GM12878 (cell line): ENCODE measurements around the gene ASIP. TPM values are rescaled to one million over a fixed set of nuclear protein-coding genes. Genes with fewer than 3 reads are reported as not detected.

Experiments used
- ATAC-seq: fragments of 200-7000 bp; cut with Tn5 transposase; 3 replicates; pipeline ENCODE4 v1.9.1; 2020; ENCODE audit warnings: mild to moderate bottlenecking, moderate library complexity
- BruUV-seq: library from RNA; stranded (reverse); fragments of 400-500 nt; replicated peaks from 2 replicates; lab custom pipeline; 2021; lab: Mats Ljungman, UMichigan
- CTCF ChIA-PET: fragments of 300-600 bp; sonication (Branson Sonifier 250); formaldehyde crosslinking; extraction: SDS; loops from one replicate; lab custom pipeline; 2021; ENCODE audit warnings: inconsistent platforms; lab: Yijun Ruan, JAX
- POLR2A ChIA-PET: fragments of 350-600 bp; formaldehyde crosslinking; extraction: SDS; loops from one replicate; lab custom pipeline; 2021; ENCODE audit warnings: inconsistent platforms; lab: Charles Lee
- RAD21 ChIA-PET: fragments of 300-600 bp; sonication (Branson Sonifier 250); formaldehyde crosslinking; loops from one replicate; lab custom pipeline; 2023; ENCODE audit warnings: antibody characterized with exemption; ENCODE audit not compliant: unreplicated experiment; lab: Charles Lee
- SMC1A ChIA-PET: fragments of 300-600 bp; sonication (Branson Sonifier 250); formaldehyde crosslinking; loops from one replicate; lab custom pipeline; 2023; ENCODE audit not compliant: unreplicated experiment, uncharacterized antibody; lab: Charles Lee
- DNase-seq: peaks from one replicate; pipeline ENCODE4 v3.0.0-alpha.2; 2011; ENCODE audit warnings: low read depth, low spot score
- FAIRE-seq: peaks from 3 replicates; lab custom pipeline; 2011; peaks lifted over from hg19 to GRCh38; lab: Jason Lieb, UNC
- H2AFZ ChIP-seq: 2 replicates; pipeline ENCODE4 v1.6.0; 2011; ENCODE audit warnings: low read depth, low read length, control low read depth; ENCODE audit not compliant: control insufficient read depth
- H3K27ac ChIP-seq: 2 replicates; pipeline ENCODE4 v1.5.1; 2011; ENCODE audit warnings: control low read depth; ENCODE audit not compliant: control insufficient read depth, insufficient read depth
- H3K27me3 ChIP-seq, 2 experiments: replicated peaks in 1 of 2; 2 replicates each; pipeline versions ENCODE4 v1.6.0 to v1.6.1; 2011; ENCODE audit warnings: low read length in 1 of 2; ENCODE audit not compliant: control insufficient read depth in 2 of 2, insufficient read depth in 2 of 2
- H3K36me3 ChIP-seq, 2 experiments: 2 replicates each; pipeline ENCODE4 v1.5.1; 2011; ENCODE audit warnings: low read length in 1 of 2; ENCODE audit not compliant: control insufficient read depth in 2 of 2, insufficient read depth in 2 of 2
- H3K4me1 ChIP-seq: 2 replicates; pipeline ENCODE4 v1.6.1; 2011; ENCODE audit warnings: mild to moderate bottlenecking, low read length, moderate library complexity, mixed read lengths; ENCODE audit not compliant: control insufficient read depth, insufficient read depth
- H3K4me2 ChIP-seq: 2 replicates; pipeline ENCODE4 v1.6.0; 2011; ENCODE audit warnings: control low read depth; ENCODE audit not compliant: control insufficient read depth, insufficient read depth
- H3K4me3 ChIP-seq: fragments of 200-600 bp; sonication (generic); 2 replicates; pipeline ENCODE4 v1.5.1; 2016
- H3K79me2 ChIP-seq: 2 replicates; pipeline ENCODE4 v1.6.0; 2011; ENCODE audit warnings: low read length; ENCODE audit not compliant: control insufficient read depth, insufficient read depth
- H3K9ac ChIP-seq: 2 replicates; pipeline ENCODE4 v1.8.0; 2011; ENCODE audit warnings: low read length, control low read depth, mixed read lengths; ENCODE audit not compliant: control insufficient read depth, insufficient read depth
- H3K9me3 ChIP-seq: replicated peaks from 3 replicates; pipeline ENCODE4 v1.5.1; 2011; ENCODE audit warnings: mild to moderate bottlenecking, low read length; ENCODE audit not compliant: control insufficient read depth, insufficient read depth
- H4K20me1 ChIP-seq: 2 replicates; pipeline ENCODE4 v1.6.0; 2011; ENCODE audit not compliant: control insufficient read depth, insufficient read depth
- BACH1 ChIP-seq: fragments of 450-650 bp; IDR thresholded peaks from 2 replicates; pipeline ENCODE4 v1.6.1; 2017; ENCODE audit warnings: mild to moderate bottlenecking, borderline replicate concordance
- CEBPB ChIP-seq, 2 experiments: fragments of 150-350 bp in 1 of 2; IDR thresholded peaks; 2 replicates each; pipeline ENCODE4 v1.6.1; 2012 to 2014; ENCODE audit warnings: low read depth in 2 of 2, low read length in 2 of 2, borderline replicate concordance in 1 of 2, inconsistent platforms in 1 of 2
- E4F1 ChIP-seq: fragments of 450-650 bp; IDR thresholded peaks from 2 replicates; pipeline ENCODE4 v1.6.1; 2018; ENCODE audit warnings: borderline replicate concordance, mild to moderate bottlenecking; ENCODE audit not compliant: partially characterized antibody
- IRF5 ChIP-seq: fragments of 450-650 bp; IDR thresholded peaks from 2 replicates; pipeline ENCODE4 v1.6.1; 2017; ENCODE audit warnings: borderline replicate concordance
- NKRF ChIP-seq: fragments of 450-650 bp; conservative IDR thresholded peaks from 2 replicates; pipeline ENCODE4 v1.6.1; 2017; ENCODE audit warnings: mild to moderate bottlenecking, moderate library complexity
- RAD21 ChIP-seq: IDR thresholded peaks from 2 replicates; pipeline ENCODE4 v1.6.1; 2011; ENCODE audit warnings: mild to moderate bottlenecking, low read depth, low read length, moderate library complexity; ENCODE audit not compliant: insufficient read depth
- SP1 ChIP-seq: IDR thresholded peaks from one replicate; pipeline ENCODE4 v1.6.1; 2011; ENCODE audit warnings: low read depth, low read length
- SPI1 ChIP-seq: IDR thresholded peaks from 2 replicates; pipeline ENCODE4 v1.6.1; 2011; ENCODE audit warnings: low read depth, mild to moderate bottlenecking, low read length, moderate library complexity, borderline replicate concordance; ENCODE audit not compliant: insufficient read depth
- TBL1XR1 ChIP-seq: IDR thresholded peaks from 2 replicates; pipeline ENCODE4 v1.6.1; 2012; ENCODE audit warnings: low read depth, low read length, improper control_type of control experiment
- USF2 ChIP-seq: IDR thresholded peaks from 2 replicates; pipeline ENCODE4 v1.6.1; 2011; ENCODE audit warnings: low read depth, low read length, improper control_type of control experiment, borderline replicate concordance
- WRNIP1 ChIP-seq: IDR thresholded peaks from 2 replicates; pipeline ENCODE4 v1.6.1; 2011; ENCODE audit warnings: low read depth, low read length, improper control_type of control experiment, borderline replicate concordance
- ZNF217 ChIP-seq: fragments of 450-650 bp; IDR thresholded peaks from 2 replicates; pipeline ENCODE4 v1.6.1; 2017; ENCODE audit warnings: antibody characterized with exemption, mild to moderate bottlenecking
- ZNF24 ChIP-seq: fragments of 450-650 bp; IDR thresholded peaks from 2 replicates; pipeline ENCODE4 v1.6.1; 2017; ENCODE audit warnings: antibody characterized with exemption, mild to moderate bottlenecking
- ZSCAN29 ChIP-seq: fragments of 450-650 bp; IDR thresholded peaks from 2 replicates; pipeline ENCODE4 v1.6.1; 2017; ENCODE audit warnings: mild to moderate bottlenecking, moderate library complexity
- ZZZ3 ChIP-seq: IDR thresholded peaks from 2 replicates; pipeline ENCODE4 v1.6.1; 2011; ENCODE audit warnings: low read depth; ENCODE audit not compliant: control insufficient read depth, insufficient read length
- WGBS: methylation state at CpG from one replicate; pipeline ENCODE4 v1.1.6; 2016; ENCODE audit warnings: low lambda C conversion rate; ENCODE audit not compliant: insufficient replicate concordance, insufficient coverage; ENCODE audit errors: missing lambda C conversion rate; 5-methylcytosine and 5-hydroxymethylcytosine counted together
- in situ Hi-C: fragments of 300-500 bp; cut with MboI; formaldehyde crosslinking; loops from 9 replicates; pipeline ENCODE4 v1.14.3; 2018; ENCODE audit warnings: mixed read lengths
- intact Hi-C: fragments of 100-400 bp; cut with micrococcal nuclease; formaldehyde crosslinking; loops from one replicate; pipeline ENCODE4 v1.14.2; 2022; ENCODE audit not compliant: unreplicated experiment
- polyA plus RNA-seq, 11 experiments: library from polyadenylated mRNA; depleted of rRNA in 4 of 11; unstranded in 6 of 11; stranded (reverse) in 5 of 11; fragments of >200 nt; fragmentation: Nextera tagmentation in 4 of 11; fragmentation: Illumina TruSeq in 1 of 11; extraction: Ambion mirVana in 4 of 11; extraction: Trizol in 1 of 11; gene quantifications; 1 replicate in 1 of 11; 2 replicates in 10 of 11; pipeline versions ENCODE4 v1.2.1 to v1.2.3, GENCODE V29; 2011 to 2016; ENCODE audit warnings: inconsistent platforms in 2 of 11, missing spikeins in 2 of 11, low read depth in 1 of 11
- total RNA-seq, 4 experiments: library from RNA; depleted of rRNA in 3 of 4; stranded (reverse); fragments of >200 nt in 3 of 4; fragmentation: Illumina TruSeq in 1 of 4; extraction: Trizol in 1 of 4; gene quantifications; 2 replicates each; pipeline versions ENCODE4 v1.2.1 to v1.2.3, GENCODE V29; 2013 to 2021

Gene ASIP
- total and polyA plus RNA-seq, 10 of the 15 experiments (the other 5 are each of a cell fraction or from before 2014, with no cell fraction given): 0.29 TPM; not detected in 9

DNA sequence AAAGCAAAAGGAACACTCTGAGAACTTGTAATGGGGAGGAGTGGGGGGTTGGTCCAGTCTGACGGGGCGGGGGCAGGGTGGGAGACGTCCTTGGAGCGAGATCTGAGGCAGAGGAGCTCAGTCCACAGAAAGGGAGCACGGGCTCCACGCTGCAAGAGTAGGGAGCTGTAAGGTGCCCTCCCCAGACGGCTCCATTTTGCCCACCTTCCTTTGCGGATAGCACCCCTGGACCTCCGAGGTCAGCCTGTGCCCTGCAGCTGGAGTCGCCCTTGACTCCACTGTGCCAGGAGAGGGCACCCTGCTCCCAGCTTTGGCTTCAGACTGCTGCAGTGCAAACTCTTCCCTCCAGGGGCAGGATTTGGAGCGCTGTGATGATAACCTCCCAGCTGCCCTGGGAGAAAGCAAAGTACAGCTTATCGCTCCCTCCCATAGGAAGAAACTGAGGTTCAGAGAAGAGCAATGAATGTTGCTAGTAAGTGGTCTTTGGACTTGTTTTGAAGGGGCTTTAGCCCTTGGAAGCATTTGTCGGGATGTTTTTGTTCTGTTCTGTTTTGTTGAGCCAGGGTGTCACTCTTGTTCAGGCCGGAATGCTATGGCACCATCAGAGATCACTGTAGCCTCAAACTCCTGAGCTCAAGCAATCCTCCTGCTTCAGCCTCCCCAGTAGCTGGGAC is 71.5 kb downstream of the ASIP start (continued):
- peak; percentile 35 for TF ChIP-seq SP1
- 0 out of 2 replicates have a peak, but pooled peaks have one; percentile 16 for TF ChIP-seq NKRF
- TF ChIP-seq BACH1: 0 out of 2 replicates have a peak, but pooled peaks have one; percentile 46
- no peak for TF ChIP-seq TBL1XR1

DNA sequence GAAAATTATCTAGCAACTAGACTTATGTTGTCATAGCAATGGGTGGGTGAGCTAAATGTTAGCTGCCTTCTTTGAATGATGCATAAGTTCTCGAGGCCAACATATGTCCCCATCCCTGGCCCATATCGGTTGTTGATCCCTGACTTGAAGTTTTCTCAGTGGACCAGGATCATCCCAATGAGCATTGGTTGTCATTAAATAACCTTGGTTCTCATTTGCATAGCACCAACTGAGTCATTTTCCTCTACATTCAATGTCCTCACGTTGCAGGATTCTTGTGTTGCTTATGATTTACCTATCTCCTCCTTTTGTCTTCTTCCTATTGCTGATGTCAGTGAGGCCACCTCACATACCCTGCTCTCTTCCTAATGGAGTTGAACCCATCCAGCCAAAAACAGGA is 74.0 kb downstream of the ASIP start:
- intact Hi-C loops (no loop called here), in situ Hi-C loops (no loop called here)
- ChIA-PET POLR2A (no interaction called here), RAD21 (interaction anchor here (0.7 kb wide), 1 partner anchor 201 kb away, joined by 3 read pairs; the partner anchor contains the start of gene DYNLRB1), CTCF (interaction anchor here (0.9 to 5.8 kb wide), 7 partner anchors 23 to 453 kb away, joined by 3 to 83 read pairs (median 57); partner anchors contain the start of gene TP53INP2), SMC1A (interaction anchor here (1.0 to 3.7 kb wide), 3 partner anchors 48 to 454 kb away, joined by 3 to 46 read pairs (median 30); partner anchors contain the start of gene ITCH)
- no peaks in the 10 kb centered on the region for H3K9me3 ChIP-seq
- BruUV-seq: no TSS peak
- no peak for FAIRE-seq
- no peak overlapping the region for H3K27ac ChIP-seq
- no peak overlapping the region for H3K9ac ChIP-seq
- H3K36me3 ChIP-seq: no peaks in the 10 kb centered on the region
- no peak overlapping the region for H3K4me2 ChIP-seq
- 81% methylated on average over 3 of the region's 3 CpGs for WGBS
- no peak overlapping the region for H3K4me3 ChIP-seq
- peaks cover 0 to 9% of the 10 kb centered on the region in 2 experiments; a peak in 2 of 4 replicates for H3K27me3 ChIP-seq
- no peak overlapping the region for H2AFZ ChIP-seq
- ATAC-seq: no peak
- no peak for DNase-seq
- peaks cover 8% of the 10 kb centered on the region; the same call in 1 of the 2 replicates for H3K4me1 ChIP-seq
- H3K79me2 ChIP-seq: no peaks in the 10 kb centered on the region
- H4K20me1 ChIP-seq: no peaks in the 10 kb centered on the region
- no peak for TF ChIP-seq USF2
- no peak for TF ChIP-seq CEBPB (IDR thresholded peaks at IDR 0.05; ENCODE audit: borderline replicate concordance in 1 of 2, low read depth in 2 of 2, low read length in 2 of 2)
- no peak for TF ChIP-seq E4F1
- no peak for TF ChIP-seq SPI1
- no peak for TF ChIP-seq ZSCAN29
- no peak for TF ChIP-seq ZZZ3
- TF ChIP-seq IRF5: no peak
- no peak for TF ChIP-seq ZNF217
- no peak for TF ChIP-seq ZNF24
- TF ChIP-seq WRNIP1: no peak
- TF ChIP-seq RAD21: no peak
